HUES48 (cell line): Measurements from ENCODE around the gene WIPF1.

Source experiments
- H3K27ac ChIP-seq: one replicate; pipeline ENCODE4 v1.7.0; 2013; ENCODE audit warnings: low read depth, low read length, inconsistent platforms
- H3K27me3 ChIP-seq: 2 replicates; pipeline ENCODE4 v1.6.1; 2013; ENCODE audit warnings: mild to moderate bottlenecking, low read length; ENCODE audit not compliant: control insufficient read depth, insufficient read depth
- H3K36me3 ChIP-seq: 2 replicates; pipeline ENCODE4 v1.6.1; 2013; ENCODE audit warnings: low read length; ENCODE audit not compliant: control insufficient read depth, insufficient read depth
- H3K4me1 ChIP-seq: 2 replicates; pipeline ENCODE4 v1.6.1; 2013; ENCODE audit warnings: mild to moderate bottlenecking, low read length; ENCODE audit not compliant: control insufficient read depth, insufficient read depth
- H3K4me3 ChIP-seq: 2 replicates; pipeline ENCODE4 v1.5.1; 2013; ENCODE audit warnings: mild to moderate bottlenecking, low read depth, low read length
- H3K9ac ChIP-seq: 2 replicates; pipeline ENCODE4 v1.6.1; 2013; ENCODE audit warnings: mild to moderate bottlenecking, low read depth, low read length, moderate library complexity
- H3K9me3 ChIP-seq: 2 replicates; pipeline ENCODE4 v1.6.1; 2013; ENCODE audit warnings: low read length; ENCODE audit not compliant: control insufficient read depth, insufficient read depth

Gene WIPF1

GRCh38 chr2:174571669-174572323 is 25.8 kb downstream of the WIPF1 start:
- Histone ChIP-seq H3K9me3 (no peaks in the 10 kb centered on the region), H3K4me3 (no peak overlapping the region), H3K9ac (no peak overlapping the region), H3K36me3 (no peaks in the 10 kb centered on the region), H3K4me1 (no peaks in the 10 kb centered on the region), H3K27me3 (no peaks in the 10 kb centered on the region), H3K27ac (no peak overlapping the region)

- Histone ChIP-seq H3K4me1 (no peaks in the 10 kb centered on the region), H3K36me3 (no peaks in the 10 kb centered on the region), H3K9me3 (no peaks in the 10 kb centered on the region), H3K4me3 (no peak overlapping the region), H3K9ac (no peak overlapping the region), H3K27ac (no peak overlapping the region), H3K27me3 (no peaks in the 10 kb centered on the region)
Observed at GRCh38 chr2:174570318-174570958, 27.2 kb downstream of the WIPF1 start.

- no peaks in the 10 kb centered on the region for H3K36me3 ChIP-seq
- H3K27ac ChIP-seq: no peak overlapping the region
- no peaks in the 10 kb centered on the region for H3K4me1 ChIP-seq
- no peaks in the 10 kb centered on the region for H3K27me3 ChIP-seq
- H3K9me3 ChIP-seq: no peaks in the 10 kb centered on the region
- no peak overlapping the region for H3K9ac ChIP-seq
- no peak overlapping the region for H3K4me3 ChIP-seq
Observed at GRCh38 chr2:174569678-174570077, 27.9 kb downstream of the WIPF1 start.

GRCh38 chr2:174568425-174568824 is 29.2 kb downstream of the WIPF1 start:
- no peak overlapping the region for H3K9ac ChIP-seq
- H3K4me1 ChIP-seq: no peaks in the 10 kb centered on the region
- no peaks in the 10 kb centered on the region for H3K27me3 ChIP-seq
- no peak overlapping the region for H3K27ac ChIP-seq
- no peaks in the 10 kb centered on the region for H3K9me3 ChIP-seq
- H3K4me3 ChIP-seq: no peak overlapping the region
- H3K36me3 ChIP-seq: no peaks in the 10 kb centered on the region

GRCh38 chr2:174566871-174567270 is 30.7 kb downstream of the WIPF1 start:
- Histone ChIP-seq H3K36me3 (no peaks in the 10 kb centered on the region), H3K4me1 (no peaks in the 10 kb centered on the region), H3K9me3 (no peaks in the 10 kb centered on the region), H3K4me3 (no peak overlapping the region), H3K9ac (no peak overlapping the region), H3K27ac (no peak overlapping the region), H3K27me3 (no peaks in the 10 kb centered on the region)

- H3K27ac ChIP-seq: no peak overlapping the region
- no peaks in the 10 kb centered on the region for H3K9me3 ChIP-seq
- H3K4me1 ChIP-seq: 0 out of 2 replicates have a peak, but pooled peaks cover 5% of the 10 kb centered on the region
- H3K9ac ChIP-seq: no peak overlapping the region
- no peak overlapping the region for H3K4me3 ChIP-seq
- H3K36me3 ChIP-seq: no peaks in the 10 kb centered on the region
- H3K27me3 ChIP-seq: no peaks in the 10 kb centered on the region
Observed at GRCh38 chr2:174563530-174564282, 33.9 kb downstream of the WIPF1 start.

- no peak overlapping the region for H3K27ac ChIP-seq
- H3K4me1 ChIP-seq: 0 out of 2 replicates have a peak, but pooled peaks cover 5% of the 10 kb centered on the region
- no peak overlapping the region for H3K9ac ChIP-seq
- H3K36me3 ChIP-seq: no peaks in the 10 kb centered on the region
- H3K9me3 ChIP-seq: no peaks in the 10 kb centered on the region
- no peak overlapping the region for H3K4me3 ChIP-seq
- H3K27me3 ChIP-seq: no peaks in the 10 kb centered on the region
Observed at GRCh38 chr2:174561972-174562370, 35.6 kb downstream of the WIPF1 start.

- H3K4me1 ChIP-seq: 0 out of 2 replicates have a peak, but pooled peaks cover 5% of the 10 kb centered on the region
- no peaks in the 10 kb centered on the region for H3K27me3 ChIP-seq
- H3K9ac ChIP-seq: no peak overlapping the region
- H3K9me3 ChIP-seq: no peaks in the 10 kb centered on the region
- H3K4me3 ChIP-seq: no peak overlapping the region
- no peak overlapping the region for H3K27ac ChIP-seq
- no peaks in the 10 kb centered on the region for H3K36me3 ChIP-seq
Observed at GRCh38 chr2:174561283-174561971, 36.2 kb downstream of the WIPF1 start.

- Histone ChIP-seq H3K9ac (no peak overlapping the region), H3K27ac (no peak overlapping the region)
Observed at GRCh38 chr2:174560737-174561136, 36.9 kb downstream of the WIPF1 start.

GRCh38 chr2:174555998-174556397 is 41.6 kb downstream of the WIPF1 start:
- Histone ChIP-seq H3K4me3 (no peak overlapping the region), H3K9ac (no peak overlapping the region), H3K4me1 (0 out of 2 replicates have a peak, but pooled peaks cover under 1% of the 10 kb centered on the region), H3K36me3 (no peaks in the 10 kb centered on the region), H3K27ac (no peak overlapping the region), H3K27me3 (no peaks in the 10 kb centered on the region), H3K9me3 (peaks cover 3% of the 10 kb centered on the region)

More at GRCh38 chr2:174560737-174561136, 36.9 kb downstream of the WIPF1 start:
- no peaks in the 10 kb centered on the region for H3K9me3 ChIP-seq
- H3K36me3 ChIP-seq: no peaks in the 10 kb centered on the region
- 0 out of 2 replicates have a peak, but pooled peaks cover 5% of the 10 kb centered on the region for H3K4me1 ChIP-seq
- H3K4me3 ChIP-seq: no peak overlapping the region
- H3K27me3 ChIP-seq: no peaks in the 10 kb centered on the region
